ENCODE results near the gene BTG2.
"Not testable (repeated sequence)": the region's sequence is repeated elsewhere in the genome, so short reads cannot be mapped to it uniquely, and the experiment has no call there.

DNA sequence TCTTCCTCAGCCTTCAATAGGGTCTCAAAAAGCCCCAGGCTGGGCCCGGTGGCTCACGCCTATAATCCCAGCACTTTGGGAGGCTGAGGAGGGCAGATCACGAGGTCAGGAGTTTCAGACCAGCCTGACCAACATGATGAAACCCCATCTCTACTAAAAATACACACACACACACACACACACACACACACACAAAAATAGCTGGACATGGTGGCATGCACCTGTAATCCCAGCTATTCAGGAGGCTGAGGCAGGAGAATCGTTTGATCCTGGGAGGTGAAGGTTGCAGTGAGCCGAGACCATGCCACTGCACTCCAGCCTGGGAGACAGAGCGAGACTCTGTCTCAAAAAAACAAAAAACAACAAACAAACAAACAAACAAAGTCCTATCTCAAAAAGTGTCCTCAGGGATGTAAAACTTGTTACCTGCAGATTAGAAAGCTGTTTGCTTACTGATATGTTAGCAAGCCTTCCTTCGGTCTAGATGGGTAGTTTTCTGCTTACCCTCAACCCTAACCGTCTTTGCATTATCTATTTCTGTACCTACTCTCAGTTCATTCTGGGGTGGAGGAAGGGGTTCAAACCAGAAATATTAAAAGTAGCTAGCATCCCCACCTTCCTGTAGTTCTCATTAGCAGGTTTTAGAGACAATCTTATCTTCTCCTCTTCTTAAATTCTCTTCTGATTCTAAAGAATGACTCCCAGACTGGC lies 5.4 kb upstream of the BTG2 start:
- not testable (repeated sequence) for TF ChIP-seq EZH2 (IDR thresholded peaks at IDR 0.05; ENCODE audit: insufficient read depth, poor library complexity, severe bottlenecking); EZH2phosphoT487 (IDR thresholded peaks at IDR 0.05; ENCODE audit: insufficient read depth, low read depth)
